ENCODE measurements around the gene ASPSCR1. TPM values are rescaled to one million over a fixed set of nuclear protein-coding genes. Genes with fewer than 3 reads are reported as not detected.

The ASPSCR1 gene
- total and polyA plus RNA-seq, 2 of the 13 experiments (the other 11 are each of a cell fraction or from before 2014, with no cell fraction given): 274 to 314 TPM

DNA sequence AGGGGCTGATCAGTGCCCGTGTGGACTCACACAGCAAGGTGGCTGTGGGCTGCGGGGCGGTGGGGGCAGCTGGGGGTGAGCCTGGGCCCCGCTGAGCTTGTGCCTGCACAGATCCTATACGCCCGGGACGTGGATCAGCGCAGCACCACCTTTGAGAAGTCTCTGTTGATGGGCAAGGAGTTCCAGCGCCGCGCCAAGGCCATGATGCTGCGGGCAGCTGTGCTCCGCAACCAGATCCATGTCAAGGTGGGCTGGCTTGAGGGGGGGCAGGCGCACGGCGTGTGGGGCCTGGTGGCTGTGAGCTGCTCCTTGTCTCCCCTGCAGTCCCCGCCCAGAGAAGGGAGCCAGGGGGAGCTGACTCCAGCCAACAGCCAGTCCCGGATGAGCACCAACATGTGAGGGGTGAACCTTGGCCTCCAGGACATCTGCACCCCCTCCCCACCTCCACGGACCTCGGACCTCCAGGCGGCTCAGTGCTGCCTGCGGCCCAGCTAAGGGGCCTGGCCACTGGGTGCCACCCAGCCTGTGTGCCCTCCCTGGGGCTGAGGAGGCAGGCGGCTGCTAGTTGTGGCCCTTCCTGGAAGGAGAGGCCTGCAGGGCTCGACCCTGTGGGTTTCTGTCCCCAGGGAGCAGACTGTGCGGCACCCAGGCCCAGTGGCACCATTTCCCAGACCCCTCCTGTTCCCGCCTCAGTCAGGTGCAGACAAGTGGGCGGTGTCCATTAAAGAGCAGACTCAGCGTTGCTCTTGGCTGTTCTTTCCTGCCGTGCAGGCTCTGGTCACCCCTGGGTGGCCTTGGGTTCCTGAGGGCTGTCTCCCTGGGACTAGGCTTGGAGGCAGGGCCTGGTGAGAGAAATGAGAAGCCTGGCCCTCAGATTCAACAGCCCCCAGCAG, 79.5 kb downstream of the ASPSCR1 start (continued):
- TF ChIP-seq, protein P1, sequence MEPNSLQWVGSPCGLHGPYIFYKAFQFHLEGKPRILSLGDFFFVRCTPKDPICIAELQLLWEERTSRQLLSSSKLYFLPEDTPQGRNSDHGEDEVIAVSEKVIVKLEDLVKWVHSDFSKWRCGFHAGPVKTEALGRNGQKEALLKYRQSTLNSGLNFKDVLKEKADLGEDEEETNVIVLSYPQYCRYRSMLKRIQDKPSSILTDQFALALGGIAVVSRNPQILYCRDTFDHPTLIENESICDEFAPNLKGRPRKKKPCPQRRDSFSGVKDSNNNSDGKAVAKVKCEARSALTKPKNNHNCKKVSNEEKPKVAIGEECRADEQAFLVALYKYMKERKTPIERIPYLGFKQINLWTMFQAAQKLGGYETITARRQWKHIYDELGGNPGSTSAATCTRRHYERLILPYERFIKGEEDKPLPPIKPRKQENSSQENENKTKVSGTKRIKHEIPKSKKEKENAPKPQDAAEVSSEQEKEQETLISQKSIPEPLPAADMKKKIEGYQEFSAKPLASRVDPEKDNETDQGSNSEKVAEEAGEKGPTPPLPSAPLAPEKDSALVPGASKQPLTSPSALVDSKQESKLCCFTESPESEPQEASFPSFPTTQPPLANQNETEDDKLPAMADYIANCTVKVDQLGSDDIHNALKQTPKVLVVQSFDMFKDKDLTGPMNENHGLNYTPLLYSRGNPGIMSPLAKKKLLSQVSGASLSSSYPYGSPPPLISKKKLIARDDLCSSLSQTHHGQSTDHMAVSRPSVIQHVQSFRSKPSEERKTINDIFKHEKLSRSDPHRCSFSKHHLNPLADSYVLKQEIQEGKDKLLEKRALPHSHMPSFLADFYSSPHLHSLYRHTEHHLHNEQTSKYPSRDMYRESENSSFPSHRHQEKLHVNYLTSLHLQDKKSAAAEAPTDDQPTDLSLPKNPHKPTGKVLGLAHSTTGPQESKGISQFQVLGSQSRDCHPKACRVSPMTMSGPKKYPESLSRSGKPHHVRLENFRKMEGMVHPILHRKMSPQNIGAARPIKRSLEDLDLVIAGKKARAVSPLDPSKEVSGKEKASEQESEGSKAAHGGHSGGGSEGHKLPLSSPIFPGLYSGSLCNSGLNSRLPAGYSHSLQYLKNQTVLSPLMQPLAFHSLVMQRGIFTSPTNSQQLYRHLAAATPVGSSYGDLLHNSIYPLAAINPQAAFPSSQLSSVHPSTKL (CRISPR knock-in tag; IDR thresholded peaks at IDR 0.05): peak; percentile 41; the same call in 1 of the 2 replicates
- TF ChIP-seq TCF7L2 (IDR thresholded peaks at IDR 0.05; ENCODE audit: low read depth, low read length): no peak
- no peak for TF ChIP-seq HBP1 (CRISPR knock-in tag; IDR thresholded peaks at IDR 0.05; ENCODE audit: low read depth)
- TF ChIP-seq ZMYM3 (CRISPR knock-in tag; IDR thresholded peaks at IDR 0.05): peak; percentile 72; the same call in 1 of the 2 replicates
- TF ChIP-seq ZNF547 (CRISPR knock-in tag; IDR thresholded peaks at IDR 0.05): peak; percentile 54; the same call in 1 of the 2 replicates
- TF ChIP-seq, protein P2, sequence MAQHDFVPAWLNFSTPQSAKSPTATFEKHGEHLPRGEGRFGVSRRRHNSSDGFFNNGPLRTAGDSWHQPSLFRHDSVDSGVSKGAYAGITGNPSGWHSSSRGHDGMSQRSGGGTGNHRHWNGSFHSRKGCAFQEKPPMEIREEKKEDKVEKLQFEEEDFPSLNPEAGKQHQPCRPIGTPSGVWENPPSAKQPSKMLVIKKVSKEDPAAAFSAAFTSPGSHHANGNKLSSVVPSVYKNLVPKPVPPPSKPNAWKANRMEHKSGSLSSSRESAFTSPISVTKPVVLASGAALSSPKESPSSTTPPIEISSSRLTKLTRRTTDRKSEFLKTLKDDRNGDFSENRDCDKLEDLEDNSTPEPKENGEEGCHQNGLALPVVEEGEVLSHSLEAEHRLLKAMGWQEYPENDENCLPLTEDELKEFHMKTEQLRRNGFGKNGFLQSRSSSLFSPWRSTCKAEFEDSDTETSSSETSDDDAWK (CRISPR knock-in tag; IDR thresholded peaks at IDR 0.05): no peak
- TF ChIP-seq EP300 (IDR thresholded peaks at IDR 0.05; ENCODE audit: low read depth in 2 of 2, low read length in 2 of 2): peak in 1 of 2 experiments; percentile 14; a peak in 1 of 4 replicates
- TF ChIP-seq EP300 (CRISPR knock-in tag; IDR thresholded peaks at IDR 0.05; ENCODE audit: borderline replicate concordance): no peak
- peak; percentile 90 for TF ChIP-seq ZBTB7B (CRISPR knock-in tag; IDR thresholded peaks at IDR 0.05)
- TF ChIP-seq ZBTB1 (CRISPR knock-in tag; IDR thresholded peaks at IDR 0.05; ENCODE audit: borderline replicate concordance): 0 out of 2 replicates have a peak, but pooled peaks have one; percentile 24
- TF ChIP-seq, protein P3, sequence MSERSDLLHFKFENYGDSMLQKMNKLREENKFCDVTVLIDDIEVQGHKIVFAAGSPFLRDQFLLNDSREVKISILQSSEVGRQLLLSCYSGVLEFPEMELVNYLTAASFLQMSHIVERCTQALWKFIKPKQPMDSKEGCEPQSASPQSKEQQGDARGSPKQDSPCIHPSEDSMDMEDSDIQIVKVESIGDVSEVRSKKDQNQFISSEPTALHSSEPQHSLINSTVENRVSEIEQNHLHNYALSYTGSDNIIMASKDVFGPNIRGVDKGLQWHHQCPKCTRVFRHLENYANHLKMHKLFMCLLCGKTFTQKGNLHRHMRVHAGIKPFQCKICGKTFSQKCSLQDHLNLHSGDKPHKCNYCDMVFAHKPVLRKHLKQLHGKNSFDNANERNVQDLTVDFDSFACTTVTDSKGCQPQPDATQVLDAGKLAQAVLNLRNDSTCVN (CRISPR knock-in tag; IDR thresholded peaks at IDR 0.05; ENCODE audit: borderline replicate concordance): no peak
- TF ChIP-seq ZNF546 (CRISPR knock-in tag; conservative IDR thresholded peaks at IDR 0.05): peak; percentile 89; the same call in 1 of the 2 replicates
- peak; percentile 79 for TF ChIP-seq ZNF589 (CRISPR knock-in tag; conservative IDR thresholded peaks at IDR 0.05)
- no peak for TF ChIP-seq WIZ (CRISPR knock-in tag; IDR thresholded peaks at IDR 0.05)
- TF ChIP-seq JDP2 (CRISPR knock-in tag; IDR thresholded peaks at IDR 0.05; ENCODE audit: borderline replicate concordance): no peak
- no peak for TF ChIP-seq EZH2 (conservative IDR thresholded peaks at IDR 0.05; ENCODE audit: low read depth, low read length)
- TF ChIP-seq CREB3 (CRISPR knock-in tag; IDR thresholded peaks at IDR 0.05): no peak
- TF ChIP-seq MAFK (conservative IDR thresholded peaks at IDR 0.05 in 1 of 2, IDR thresholded peaks at IDR 0.05 in 1 of 2; ENCODE audit: low read length in 2 of 2): peak; percentile 61 to 66; a peak in 3 of 4 replicates
- peak; percentile 73; the same call in 1 of the 2 replicates for TF ChIP-seq ZNF792 (CRISPR knock-in tag; IDR thresholded peaks at IDR 0.05)
- no peak; the same call in none of the 2 replicates for TF ChIP-seq ZNF552 (CRISPR knock-in tag; IDR thresholded peaks at IDR 0.05; ENCODE audit: borderline replicate concordance)
